GM10248 (cell line): ENCODE data around the gene AP2A2.
"Not testable (repeated sequence)": the region's sequence is repeated elsewhere in the genome, so short reads cannot be mapped to it uniquely, and the experiment has no call there.

Source experiments
- CTCF ChIA-PET: fragments of 300-600 bp; sonication (Branson Sonifier 250); formaldehyde crosslinking; extraction: SDS; loops from one replicate; lab custom pipeline; 2021; ENCODE audit warnings: antibody characterized with exemption; lab: Yijun Ruan, JAX
- POLR2A ChIA-PET: fragments of 350-650 bp; sonication (Branson Sonifier 250); formaldehyde crosslinking; extraction: SDS; loops from one replicate; lab custom pipeline; 2020; ENCODE audit warnings: antibody characterized with exemption; lab: Yijun Ruan, JAX
- DNase-seq: peaks from one replicate; pipeline ENCODE4 v3.0.0; 2012; ENCODE audit errors: extremely low spot score
- CTCF ChIP-seq: IDR thresholded peaks from 2 replicates; pipeline ENCODE4 v1.5.1; 2012; ENCODE audit warnings: mild to moderate bottlenecking, low read depth; ENCODE audit errors: extremely low read depth, missing control alignments, control extremely low read depth

The AP2A2 gene

GRCh38 chr11:973237-973636, 47.6 kb downstream of the AP2A2 start:
- no peak for DNase-seq
- no peak for TF ChIP-seq CTCF
- CTCF ChIA-PET = no interaction called here
- POLR2A ChIA-PET = no interaction called here

DNA sequence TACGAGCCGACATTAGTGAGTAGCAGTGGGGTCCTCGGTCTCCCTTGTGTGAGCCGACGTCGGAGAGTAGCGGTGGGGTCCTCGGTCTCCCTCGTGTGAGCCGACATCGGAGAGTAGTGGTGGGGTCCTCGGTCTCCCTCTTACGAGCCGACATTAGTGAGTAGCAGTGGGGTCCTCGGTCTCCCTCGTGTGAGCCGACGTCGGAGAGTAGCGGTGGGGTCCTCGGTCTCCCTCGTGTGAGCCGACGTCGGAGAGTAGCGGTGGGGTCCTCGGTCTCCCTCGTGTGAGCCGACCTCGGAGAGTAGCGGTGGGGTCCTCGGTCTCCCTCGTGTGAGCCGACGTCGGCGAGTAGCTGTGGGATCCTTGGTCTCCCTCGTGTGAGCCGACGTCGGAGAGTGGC, 49.7 kb downstream of the AP2A2 start:
- POLR2A ChIA-PET, DNase-seq, CTCF ChIA-PET: not testable (repeated sequence)

- TF ChIP-seq CTCF = no peak
- CTCF ChIA-PET = no interaction called here
- DNase-seq = no peak
- POLR2A ChIA-PET = no interaction called here
Measured at GRCh38 chr11:975827-976226, 50.2 kb downstream of the AP2A2 start.

GRCh38 chr11:976431-977160, 50.9 kb downstream of the AP2A2 start:
- CTCF ChIA-PET = interaction anchor here (1.2 kb wide), 2 partner anchors 12 to 129 kb away, joined by 3 to 5 read pairs; no protein-coding TSS in a partner anchor
- DNase-seq = no peak
- POLR2A ChIA-PET = no interaction called here
- no peak for TF ChIP-seq CTCF

GRCh38 chr11:977830-978720, 52.4 kb downstream of the AP2A2 start:
- ChIA-PET POLR2A (no interaction called here), CTCF (interaction anchor here (0.6 kb wide), 1 partner anchor 312 kb away, joined by 3 read pairs; no protein-coding TSS in a partner anchor)
- DNase-seq = no peak

DNA sequence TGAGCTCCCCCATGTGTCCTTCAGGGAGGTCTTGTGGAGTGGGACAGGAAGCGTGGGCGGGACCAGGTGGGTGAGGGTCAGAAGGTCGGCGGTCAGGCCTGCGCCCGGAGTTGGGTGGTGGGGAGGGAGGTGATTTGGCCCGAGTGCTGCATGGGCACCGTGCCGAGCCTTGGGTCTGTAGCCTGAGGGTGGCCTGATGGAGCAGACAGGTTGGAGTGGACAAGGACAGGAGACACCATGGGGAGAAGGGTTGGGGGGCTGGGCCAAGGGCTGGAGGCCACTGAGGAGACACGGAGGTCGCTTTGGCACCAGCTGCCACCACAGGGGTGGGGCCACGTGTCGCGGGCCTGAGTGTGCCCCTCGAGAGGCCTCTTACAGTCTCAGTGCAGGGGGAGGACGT, 53.1 kb downstream of the AP2A2 start:
- ChIA-PET POLR2A (no interaction called here), CTCF (no interaction called here)
- no peak for TF ChIP-seq CTCF
- no peak for DNase-seq

More at GRCh38 chr11:977830-978720, 52.4 kb downstream of the AP2A2 start:
- TF ChIP-seq CTCF = no peak
